ENCODE data around the gene BRPF3.

BRPF3 gene

DNA sequence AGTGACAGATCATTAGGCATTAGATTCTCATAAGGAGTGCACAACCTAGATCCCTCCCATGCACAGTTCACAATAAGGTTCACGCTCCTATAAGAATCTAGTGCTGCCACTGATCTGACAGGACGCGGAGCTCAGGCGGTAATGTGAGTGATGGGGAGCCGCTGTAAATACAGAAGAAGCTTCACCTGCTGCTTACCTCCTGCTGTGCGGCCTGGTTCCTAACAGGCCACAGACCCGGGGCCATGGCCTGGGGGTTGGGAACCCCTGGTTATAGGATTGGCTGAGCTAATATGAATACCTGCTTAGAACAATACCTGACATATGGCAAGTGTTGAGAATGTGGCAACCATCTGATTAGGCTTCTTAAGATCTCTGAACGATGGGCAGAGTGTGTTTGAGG is 75.7 kb downstream of the BRPF3 start:
- DNase-seq, result no peak

DNA sequence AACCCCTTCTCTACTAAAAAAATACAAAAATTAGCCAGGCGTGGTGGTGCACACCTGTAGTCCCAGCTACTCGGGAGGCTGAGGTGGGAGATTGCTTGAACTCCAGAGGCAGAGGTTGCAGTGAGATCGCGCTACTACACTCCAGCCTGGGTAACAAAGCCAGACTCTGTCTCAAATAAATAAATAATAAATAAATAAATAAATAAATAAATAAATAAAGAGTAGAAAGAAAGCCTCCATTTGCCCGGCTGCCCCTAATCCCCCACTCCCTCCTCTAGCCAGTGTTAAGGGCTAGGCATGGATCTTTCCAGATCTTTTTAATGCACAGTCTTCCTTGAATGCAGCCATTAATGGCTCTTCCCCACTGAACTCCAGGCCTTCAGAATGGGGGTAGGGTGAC is 76.5 kb downstream of the BRPF3 start:
- DNase-seq, result no peak

DNA sequence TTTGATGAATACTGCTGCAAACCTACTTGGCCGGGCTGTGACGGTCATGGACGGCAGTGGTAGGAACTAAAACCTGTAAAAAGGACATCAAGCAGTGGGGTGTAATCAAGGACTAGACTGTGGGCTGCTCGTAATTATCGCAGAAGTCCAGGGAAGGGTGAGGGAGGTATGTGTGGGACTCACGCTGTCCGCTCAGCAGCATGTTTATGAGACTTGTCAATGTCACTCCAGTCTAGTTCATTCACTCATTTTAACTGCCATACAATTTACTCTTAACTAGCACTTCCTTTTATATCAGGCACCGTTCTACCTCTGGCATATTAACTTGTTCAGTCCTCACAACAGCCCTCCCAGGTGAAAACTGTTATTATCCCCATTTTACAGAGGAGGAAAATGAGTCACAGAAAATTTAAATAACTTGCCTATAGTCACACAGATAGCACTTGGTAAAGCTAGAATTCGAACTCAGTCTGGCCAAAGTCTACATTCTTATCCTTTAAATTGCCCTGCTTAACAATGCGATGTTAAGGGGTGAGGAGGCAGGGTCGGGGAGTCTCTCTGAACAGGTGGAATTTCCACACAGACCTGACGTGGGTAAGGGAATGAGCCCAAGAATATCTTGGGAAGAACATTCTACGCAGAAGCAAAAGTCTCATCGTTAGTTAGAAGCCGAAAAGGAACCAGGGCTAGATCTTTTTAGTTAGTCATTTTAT is 77.4 kb downstream of the BRPF3 start:
- DNase-seq, result no peak

DNA sequence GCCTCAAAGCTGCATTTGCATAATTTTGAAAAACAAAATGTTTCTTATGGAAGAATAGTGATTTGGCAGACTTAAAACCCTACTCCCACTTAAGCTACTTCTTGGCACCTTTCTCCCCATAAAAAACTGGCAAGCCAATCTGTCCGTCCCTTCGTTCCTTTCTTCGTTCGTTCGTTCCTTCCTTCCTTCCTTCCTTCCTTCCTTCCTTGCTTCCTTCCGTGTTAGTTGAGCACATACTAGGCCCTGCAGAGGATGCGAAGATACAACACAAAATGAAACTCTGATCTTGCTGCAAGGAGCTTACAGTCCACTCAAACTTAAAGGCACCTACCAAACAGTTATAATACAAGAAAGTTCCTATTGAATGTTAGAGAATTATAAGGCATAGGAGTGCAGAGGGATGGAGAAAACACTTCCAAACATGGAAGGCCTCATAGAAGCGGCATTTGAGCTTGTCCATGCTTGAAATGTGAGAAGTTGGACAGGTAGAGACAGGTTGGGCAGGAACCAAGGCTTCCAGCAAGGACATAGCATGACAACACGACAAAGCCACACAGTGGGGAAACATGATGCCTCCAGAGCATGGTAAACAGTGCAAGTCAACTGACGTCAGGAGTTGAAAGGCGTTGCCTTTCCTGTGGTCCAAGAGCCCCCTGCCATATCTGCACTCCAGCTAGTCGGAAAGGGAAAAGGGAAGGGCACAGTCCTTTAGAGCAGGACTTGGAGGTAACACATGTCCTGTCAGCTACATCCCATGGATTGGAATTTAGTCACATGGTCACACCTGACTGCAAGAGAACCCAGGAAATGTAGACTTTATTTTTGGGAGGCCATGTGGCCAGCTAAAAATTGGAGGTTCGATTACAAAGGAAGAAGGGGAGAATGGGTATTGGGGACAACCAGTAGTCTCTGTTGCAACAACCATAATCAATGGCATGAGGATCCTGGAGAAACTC is 80.3 kb downstream of the BRPF3 start:
- no peak for DNase-seq

DNA sequence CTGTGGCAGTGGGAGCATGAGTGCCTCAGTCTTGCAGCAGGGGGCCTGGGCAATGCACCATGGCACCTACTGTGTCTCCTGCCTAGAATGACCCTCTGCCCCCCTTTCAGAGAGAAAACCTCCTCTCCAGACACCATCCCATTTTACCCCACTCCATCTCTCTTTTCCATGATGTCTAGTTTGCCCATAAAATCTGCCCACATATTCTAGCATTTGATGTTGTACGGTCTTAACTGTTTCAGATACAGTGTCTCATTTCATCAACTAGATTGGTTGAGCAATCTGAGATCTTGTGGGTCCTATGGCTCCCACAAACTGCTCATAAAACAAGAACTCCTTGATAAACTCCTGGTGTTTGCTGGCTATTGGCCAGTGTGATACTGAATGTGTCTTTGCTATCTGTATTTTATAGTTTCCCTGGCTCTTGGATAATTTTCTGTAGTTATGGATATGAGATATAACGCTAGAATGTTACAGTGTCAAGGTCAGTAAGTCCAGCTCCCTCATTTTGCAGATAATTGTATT is 81.5 kb downstream of the BRPF3 start:
- no peak for DNase-seq

DNA sequence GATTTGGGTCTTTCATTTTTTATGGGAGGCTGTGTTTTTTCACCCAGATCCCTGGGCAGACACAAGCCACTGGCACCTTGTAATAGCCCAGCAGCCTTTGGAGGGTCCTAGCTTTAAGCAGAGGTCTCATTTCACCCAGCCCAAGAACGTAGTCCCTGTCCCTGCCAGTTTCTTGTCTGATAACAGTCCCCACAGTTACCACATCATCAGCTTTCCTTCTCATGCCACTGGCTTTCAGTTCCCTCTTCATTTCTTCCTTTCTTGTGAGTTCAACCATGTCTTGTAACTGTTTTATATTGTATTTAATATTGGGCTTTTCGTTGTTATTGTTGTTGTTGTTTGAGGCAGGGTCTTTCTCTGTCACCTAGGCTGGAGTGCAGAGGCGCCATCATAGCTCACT is 83.9 kb downstream of the BRPF3 start:
- DNase-seq, result no peak

DNA sequence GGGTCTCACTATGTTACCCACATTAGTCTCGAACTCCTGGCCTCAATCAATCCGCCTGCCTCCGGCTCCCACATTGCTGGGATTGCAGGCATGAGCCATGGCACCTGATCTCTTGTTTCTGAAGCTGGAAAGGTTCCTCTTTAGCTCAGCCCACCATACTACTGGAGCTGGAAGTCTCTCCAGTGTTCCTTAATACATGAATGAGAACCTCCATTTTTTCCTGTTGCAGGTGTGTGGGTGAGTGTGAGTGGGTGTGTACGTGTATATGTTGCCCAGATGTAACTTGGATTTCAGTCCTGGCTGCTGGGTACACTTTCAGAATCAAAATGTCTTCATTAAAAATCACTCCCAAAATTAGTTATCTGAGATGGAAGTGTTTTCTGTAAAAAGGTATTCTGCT is 84.4 kb downstream of the BRPF3 start:
- DNase-seq, result no peak

All from DMS79 treated with DMSO at 0.1 percent for 48 hours (cell line).